NCI-H345 (cell line): ENCODE measurements around the gene SNX21.

ENCODE experiments used
- DNase-seq: peaks from one replicate; lab custom pipeline; 2025; lab: John Stamatoyannopoulos, UW

SNX21 gene

GRCh38 chr20:45880988-45881788 is 47.6 kb downstream of the SNX21 start, which contains the start of gene ZSWIM1:
Gene ZSWIM1, plus strand, starts transcription at chr20:45881227. Its CDS starts 1,366 bp downstream, at chr20:45882593.
- DNase-seq, result peak; percentile 100

- DNase-seq, result no peak
These were observed 49.0 kb downstream of the SNX21 start for GRCh38 chr20:45882469-45883099.

- no peak for DNase-seq
These were observed 49.5 kb downstream of the SNX21 start for GRCh38 chr20:45883100-45883469.

GRCh38 chr20:45886590-45887345 is 53.2 kb downstream of the SNX21 start:
- DNase-seq, result no peak

- no peak for DNase-seq
These were observed 53.7 kb downstream of the SNX21 start, which contains the start of gene SPATA25 for GRCh38 chr20:45887346-45887715. Gene SPATA25, minus strand, starts transcription at chr20:45887622. Its CDS starts 32 bp downstream, at chr20:45887590.

GRCh38 chr20:45888681-45889080 is 55.1 kb downstream of the SNX21 start:
- DNase-seq, result no peak

- peak; percentile 48 for DNase-seq
These were observed 56.7 kb downstream of the SNX21 start for GRCh38 chr20:45890077-45890984.

GRCh38 chr20:45890985-45891983 is 57.7 kb downstream of the SNX21 start, which contains the start of the genes CTSA and NEURL2:
Gene CTSA, plus strand, starts transcription at chr20:45891335. Its CDS starts 234 bp downstream, at chr20:45891569.
Gene NEURL2, minus strand, starts transcription at chr20:45891208. Its CDS starts 217 bp downstream, at chr20:45890991.
- DNase-seq, result peak; percentile 92

- peak; percentile 14 for DNase-seq
These were observed 58.6 kb downstream of the SNX21 start for GRCh38 chr20:45892049-45892825.
